ENCODE measurements around the gene DBT.
"Not testable (repeated sequence)": the region's sequence is repeated elsewhere in the genome, so short reads cannot be mapped to it uniquely, and the experiment has no call there.

Gene DBT

GRCh38 chr1:100250264-100250663, 630 bp upstream of the DBT start:
- DNase-seq: no peak

- DNase-seq: no peak
Observed at GRCh38 chr1:100249155-100249536, 488 bp downstream of the DBT start.

DNA sequence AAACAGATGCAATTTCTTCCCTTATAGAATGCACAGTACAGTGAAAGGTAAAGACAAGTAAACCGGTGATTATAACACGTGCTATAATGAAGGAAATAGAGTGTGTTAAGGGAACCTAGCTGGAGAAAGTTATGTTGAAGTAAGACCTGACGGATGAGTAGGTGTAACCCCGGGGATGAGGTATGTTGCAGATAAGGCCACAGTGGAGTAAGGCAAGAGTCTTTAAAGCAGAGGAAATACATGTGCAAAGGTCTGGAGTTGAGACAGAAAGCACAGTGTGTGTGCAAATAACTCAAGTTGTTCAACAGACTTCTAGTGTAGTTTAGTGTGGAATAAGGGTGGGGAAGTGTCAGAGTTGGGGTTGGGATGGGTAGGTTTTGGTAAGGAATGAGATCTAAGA, 2.9 kb downstream of the DBT start:
- DNase-seq: no peak

GRCh38 chr1:100240631-100241030, 9.0 kb downstream of the DBT start:
- no peak for DNase-seq

DNA sequence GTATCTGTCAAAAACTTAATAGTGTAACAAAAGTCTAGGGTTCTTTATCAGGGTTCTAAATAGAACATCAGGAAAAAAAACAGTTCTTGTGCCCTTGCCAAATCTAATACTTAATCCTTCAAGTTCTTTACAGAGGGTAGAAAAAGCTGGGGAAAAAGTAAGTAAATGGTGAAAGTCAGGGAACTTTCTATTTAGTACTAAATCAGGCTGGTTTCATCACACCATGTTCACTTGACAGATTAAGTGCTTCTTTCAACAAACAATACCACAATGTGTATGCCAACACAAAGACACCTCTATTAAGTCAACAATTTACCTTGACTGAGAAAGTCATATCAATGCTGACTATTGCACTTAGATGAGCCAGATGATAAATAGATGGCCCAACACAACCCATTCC, 9.7 kb downstream of the DBT start:
- DNase-seq: no peak

GRCh38 chr1:100237091-100237490, 12.5 kb downstream of the DBT start:
- DNase-seq: no peak

GRCh38 chr1:100234432-100234831, 15.2 kb downstream of the DBT start:
- DNase-seq: no peak

DNA sequence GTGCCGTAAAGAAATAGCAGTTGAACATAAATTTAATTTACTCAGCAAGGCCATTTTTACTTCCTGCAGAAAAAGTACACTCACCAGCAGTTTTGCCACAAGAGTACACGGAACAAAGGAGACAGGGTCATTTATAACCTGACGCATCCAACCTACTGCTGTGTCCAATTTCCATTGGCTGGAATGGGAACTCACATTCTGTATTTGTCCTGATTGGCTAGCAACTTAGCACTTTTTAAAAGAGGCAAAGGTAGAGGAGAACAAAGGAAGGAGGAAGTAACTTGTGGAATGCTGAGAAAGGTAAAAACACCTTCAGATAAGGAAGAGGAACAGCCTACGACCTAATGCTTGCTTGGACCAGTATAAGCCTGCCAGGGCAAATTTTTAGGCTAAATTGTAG, 16.1 kb downstream of the DBT start:
- not testable (repeated sequence) for DNase-seq

GRCh38 chr1:100232156-100232555, 17.5 kb downstream of the DBT start:
- no peak for DNase-seq

DNA sequence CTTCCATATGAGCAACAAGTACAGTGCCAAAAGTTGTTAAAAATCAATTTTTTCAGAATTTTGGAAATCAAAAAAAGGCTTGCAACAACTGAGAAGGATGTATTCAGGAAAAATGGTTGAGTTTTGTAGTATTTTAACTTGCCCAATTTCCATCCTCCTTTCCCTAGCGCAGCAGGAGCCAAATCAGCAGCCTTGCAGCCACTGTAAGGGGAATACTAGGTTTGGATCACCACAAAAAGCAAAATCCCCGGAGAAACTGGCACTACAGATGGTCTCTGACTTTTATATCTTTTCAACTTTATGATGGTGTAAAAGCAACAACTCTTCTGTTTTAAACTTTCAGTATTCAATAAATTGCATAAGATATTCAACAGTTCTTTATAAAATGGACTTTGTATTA, 17.9 kb downstream of the DBT start:
- DNase-seq: no peak

- DNase-seq: no peak
Observed at GRCh38 chr1:100230765-100231164, 18.9 kb downstream of the DBT start.

DNA sequence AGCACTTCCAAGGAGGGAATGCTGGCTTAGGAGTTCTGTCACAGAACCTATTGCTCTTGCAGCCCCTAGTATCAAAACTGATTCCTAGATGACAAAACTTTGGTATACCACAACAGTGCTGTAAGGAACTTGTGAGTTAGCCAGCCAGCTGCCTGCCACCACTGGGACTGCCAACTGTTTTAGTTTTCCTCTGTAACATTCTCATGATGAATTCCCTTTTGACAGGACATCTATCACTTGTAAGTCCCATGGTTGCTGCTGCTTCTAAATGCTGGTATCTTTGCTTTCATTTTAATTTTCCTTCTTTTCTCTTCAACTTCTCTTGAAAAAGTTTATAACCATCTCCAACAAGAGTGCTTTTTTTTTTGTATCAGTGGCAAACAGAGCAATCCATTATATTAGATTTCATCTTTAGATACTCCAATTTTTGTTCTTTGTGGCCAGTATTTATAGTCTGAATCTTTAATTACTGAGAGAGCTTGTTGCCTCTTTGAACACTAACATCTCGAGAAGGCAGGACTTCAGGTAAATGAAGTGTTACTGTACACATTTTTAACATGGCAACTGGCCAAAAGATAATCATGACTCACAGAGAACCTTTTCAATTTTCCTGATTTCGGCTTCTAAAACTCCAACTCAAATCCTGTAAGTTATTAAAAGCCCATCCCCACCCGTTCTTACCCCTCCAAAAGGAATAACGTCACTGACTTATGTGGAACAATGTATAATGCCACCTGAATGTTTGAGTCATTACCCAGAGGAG, 19.8 kb downstream of the DBT start:
- no peak for DNase-seq

GRCh38 chr1:100222428-100222827, 27.2 kb downstream of the DBT start:
- no peak for DNase-seq

DNA sequence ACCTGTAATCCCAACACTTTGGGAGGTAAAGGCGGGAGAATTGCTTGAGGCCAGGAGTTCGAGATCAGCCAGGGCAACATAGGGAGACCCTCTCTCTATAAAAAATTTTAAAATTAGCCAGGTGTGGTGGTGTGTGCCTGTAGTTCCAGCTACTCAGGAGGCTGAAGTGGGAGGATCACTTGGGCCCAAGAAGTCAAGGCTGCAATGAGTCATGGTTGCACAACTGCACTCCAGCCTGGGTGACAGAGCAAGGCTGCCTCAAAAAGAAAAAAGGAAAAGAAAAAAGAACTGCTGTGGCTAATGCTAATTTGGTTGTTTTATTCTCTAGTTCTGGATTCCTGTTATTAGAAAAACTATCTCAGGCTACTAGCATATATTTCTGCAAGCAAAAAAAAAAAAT, 29.8 kb downstream of the DBT start:
- DNase-seq: no peak

- DNase-seq: no peak
Observed at GRCh38 chr1:100219457-100219856, 30.2 kb downstream of the DBT start.

DNA sequence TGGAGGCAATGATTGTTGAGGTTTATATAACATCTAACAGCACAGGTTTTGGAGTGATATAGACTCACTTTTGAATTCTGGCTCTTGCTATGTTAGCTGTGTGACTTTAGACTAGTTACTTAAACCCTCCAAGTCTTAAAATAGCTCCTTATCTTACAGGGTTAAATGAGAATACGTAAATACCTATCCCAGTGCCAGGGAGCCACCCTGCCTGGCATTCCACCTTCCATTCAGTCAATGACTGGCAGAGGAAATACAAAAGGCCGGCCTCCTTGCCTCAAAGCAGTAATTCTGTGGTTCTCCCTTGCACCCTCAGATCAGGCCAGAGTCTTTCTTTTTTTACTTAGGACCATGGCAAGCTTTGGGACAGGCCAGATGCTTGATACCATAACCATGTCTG, 31.8 kb downstream of the DBT start:
- no peak for DNase-seq

DNA sequence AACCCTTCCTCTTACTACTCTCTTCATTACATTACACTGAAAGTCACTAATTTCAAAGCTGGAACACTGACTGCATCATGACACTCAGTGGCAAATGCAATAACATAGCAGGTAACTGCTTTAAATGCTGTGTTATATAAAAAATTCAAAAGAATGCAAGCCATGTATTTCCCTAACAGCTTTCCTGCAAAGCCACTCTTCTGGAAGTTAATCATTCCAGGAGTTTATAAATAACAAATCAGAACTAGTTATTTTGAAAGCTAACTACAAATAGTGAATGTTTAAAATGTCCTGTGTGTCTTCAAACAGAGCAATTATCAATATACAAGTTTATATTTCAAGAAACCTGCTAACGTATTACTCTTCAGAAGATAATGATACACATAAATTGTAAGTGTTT, 34.5 kb downstream of the DBT start:
- no peak for DNase-seq

GRCh38 chr1:100213141-100213540, 36.5 kb downstream of the DBT start:
- DNase-seq: no peak

DNA sequence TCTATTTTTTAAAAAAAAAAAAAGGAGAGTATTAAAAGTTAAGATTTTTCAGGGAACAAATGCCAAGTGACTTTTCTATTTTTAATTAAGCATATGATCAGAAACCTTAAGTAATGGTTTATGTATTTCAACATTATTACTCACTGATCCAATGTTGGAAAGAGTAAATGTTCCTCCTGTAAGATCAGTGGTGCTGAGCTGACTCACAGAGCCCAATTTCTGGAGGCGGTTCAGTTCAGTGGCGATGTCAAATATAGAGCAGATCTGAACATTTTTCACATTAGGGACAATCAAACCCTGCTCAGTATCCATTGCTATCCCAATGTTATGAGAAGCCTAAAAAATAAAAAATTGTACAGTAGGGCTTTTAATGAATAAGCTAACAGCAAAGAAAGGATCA, 43.3 kb downstream of the DBT start:
- DNase-seq: no peak

DNA sequence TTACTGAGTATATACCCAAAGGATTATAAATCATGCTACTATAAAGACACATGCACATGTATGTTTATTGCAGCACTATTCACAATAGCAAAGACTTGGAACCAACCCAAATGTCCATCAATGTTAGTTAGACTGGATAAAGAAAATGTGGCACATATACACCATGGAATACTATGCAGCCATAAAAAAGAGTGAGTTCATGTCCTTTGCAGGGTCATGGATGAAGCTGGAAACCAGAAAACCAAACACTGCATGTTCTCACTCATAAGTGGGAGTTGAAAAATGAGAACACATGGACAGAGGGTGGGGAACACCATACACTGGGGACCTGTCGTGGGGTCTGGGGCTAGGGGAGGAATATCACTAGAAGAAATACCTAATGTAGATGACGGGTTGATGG, 44.0 kb downstream of the DBT start:
- DNase-seq: not testable (repeated sequence)

- not testable (repeated sequence) for DNase-seq
Observed at GRCh38 chr1:100205103-100205502, 44.5 kb downstream of the DBT start.

GRCh38 chr1:100202703-100203102, 46.9 kb downstream of the DBT start:
- not testable (repeated sequence) for DNase-seq

DNA sequence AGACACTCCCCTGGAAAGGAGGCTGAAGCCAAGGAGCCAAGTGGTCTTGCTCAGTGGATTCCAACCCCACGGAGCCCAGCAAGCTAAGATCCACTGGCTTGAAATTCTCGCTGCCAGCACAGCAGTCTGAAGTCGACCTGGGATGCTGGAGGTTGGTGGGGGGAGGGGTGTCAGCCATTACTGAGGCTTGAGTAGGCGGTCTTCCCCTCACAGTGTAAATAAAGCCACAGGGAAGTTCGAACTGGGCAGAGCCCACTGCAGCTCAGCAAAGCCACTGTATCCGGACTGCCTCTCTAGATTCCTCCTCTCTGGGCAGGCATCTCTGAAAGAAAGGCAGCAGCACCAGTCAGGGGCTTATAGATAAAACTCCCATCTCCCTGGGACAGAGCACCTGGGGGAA, 49.6 kb downstream of the DBT start:
- DNase-seq: not testable (repeated sequence)

GRCh38 chr1:100198596-100198995, 51.0 kb downstream of the DBT start:
- no peak for DNase-seq

DNA sequence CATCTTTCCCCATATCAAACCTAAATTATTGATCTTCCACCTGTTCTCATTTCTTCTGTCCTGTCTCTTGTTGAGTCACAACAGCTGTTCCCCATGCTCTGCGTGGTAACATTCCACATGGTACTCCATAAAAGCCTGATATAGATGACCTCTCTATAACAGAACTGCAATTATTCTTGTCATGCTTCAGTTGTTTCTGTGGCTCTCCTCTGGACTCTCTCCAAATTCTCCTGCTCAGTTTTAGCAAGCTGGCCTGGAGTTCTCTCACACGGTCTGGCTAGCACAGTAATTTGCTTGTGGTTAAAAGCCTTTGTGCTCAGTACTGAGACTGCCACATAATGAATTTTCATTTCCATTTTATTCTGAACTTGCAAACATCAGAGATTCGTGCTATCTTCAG, 61.0 kb downstream of the DBT start:
- DNase-seq: no peak
